CD4-positive, alpha-beta T cell treated with Interleukin-1 beta for 1 hour (primary cell): ENCODE results near the gene C10orf71.

Source experiments
- DNase-seq, 2 donors: peaks; one replicate each; pipeline ENCODE4 v3.0.0-alpha.2; 2020 to 2022

C10orf71 gene

DNA sequence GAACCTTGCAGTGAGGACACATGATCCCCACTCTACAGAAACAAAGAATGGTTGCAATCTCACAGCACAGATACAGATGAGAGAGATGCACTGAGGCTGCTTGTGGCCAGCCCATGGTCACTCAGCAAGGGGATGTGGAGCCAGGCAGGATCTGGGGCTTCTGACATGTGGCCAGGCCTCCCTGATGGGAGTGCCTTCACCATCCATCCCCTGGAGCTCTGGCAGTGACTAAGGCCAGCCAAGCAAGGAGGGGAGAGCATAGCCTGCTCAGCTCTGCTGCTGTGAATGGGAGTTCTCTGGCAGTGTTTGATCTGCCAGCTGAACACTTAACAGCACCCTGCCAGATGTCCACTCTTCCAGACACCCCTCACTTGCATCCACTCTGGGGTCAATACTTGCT, 19.8 kb downstream of the C10orf71 start:
- DNase-seq: no peak

- DNase-seq: no peak
Measured at GRCh38 chr10:49319206-49319605, 20.2 kb downstream of the C10orf71 start.

DNA sequence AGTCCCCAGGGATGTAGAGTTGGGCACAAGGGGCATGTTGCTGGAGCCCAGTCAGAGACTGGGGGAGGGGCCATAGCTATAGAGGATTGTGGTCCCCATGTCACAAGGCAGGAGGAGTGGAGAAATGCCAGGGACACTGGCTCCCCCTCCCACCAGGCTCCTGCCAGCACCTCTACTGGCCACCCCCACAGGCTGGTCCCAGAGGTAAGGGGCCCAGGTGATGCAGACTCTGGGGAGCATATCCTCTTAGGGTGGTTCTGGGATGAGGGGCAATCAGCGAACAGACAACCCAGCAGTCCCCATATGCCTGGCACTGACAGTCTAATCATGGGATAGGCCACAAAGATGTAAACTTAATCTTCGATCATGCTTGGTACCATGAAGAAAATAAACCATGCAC, 21.2 kb downstream of the C10orf71 start:
- DNase-seq: no peak

GRCh38 chr10:49321021-49321420, 22.1 kb downstream of the C10orf71 start:
- no peak for DNase-seq

DNA sequence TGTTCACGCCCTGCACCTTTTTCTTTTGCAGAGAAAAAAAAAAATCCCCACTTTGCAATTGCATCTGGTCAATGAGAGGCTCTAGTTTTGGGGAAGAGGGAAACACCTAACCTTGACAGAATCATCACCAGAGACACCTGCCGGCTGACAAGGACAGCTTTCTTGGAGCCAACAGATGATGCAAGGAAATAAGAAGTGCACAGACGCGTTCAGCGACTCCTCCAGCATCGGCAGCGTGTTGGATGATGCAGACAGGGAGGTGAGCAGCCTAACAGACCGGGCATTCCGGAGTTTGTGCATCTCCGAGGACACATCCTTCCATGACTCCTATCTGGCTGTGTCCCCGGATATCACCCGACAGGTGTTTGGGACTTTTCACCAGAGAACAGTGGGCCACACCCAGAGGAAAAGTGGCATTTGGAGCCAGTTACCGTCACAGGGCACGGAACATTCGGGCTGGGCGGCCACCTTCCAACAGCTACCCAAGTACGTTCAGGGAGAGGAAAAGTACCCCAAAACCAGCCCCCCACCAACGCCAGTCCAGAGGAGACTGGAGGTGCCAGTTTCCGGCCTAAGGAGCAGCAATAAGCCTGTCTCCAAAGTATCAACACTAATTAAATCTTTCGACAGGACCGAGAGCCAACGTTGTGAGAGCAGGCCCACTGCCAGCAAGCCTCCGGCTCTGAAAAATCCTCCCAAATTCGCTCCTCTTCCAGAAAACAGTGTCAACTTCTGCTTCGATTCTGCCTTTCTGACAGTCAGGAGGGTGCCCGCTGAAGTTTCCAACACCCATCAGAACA, 23.6 kb downstream of the C10orf71 start:
- DNase-seq: no peak

- DNase-seq: no peak
Measured at GRCh38 chr10:49323171-49323895, 24.4 kb downstream of the C10orf71 start.

- no peak for DNase-seq
Measured at GRCh38 chr10:49323896-49324270, 24.9 kb downstream of the C10orf71 start.

DNA sequence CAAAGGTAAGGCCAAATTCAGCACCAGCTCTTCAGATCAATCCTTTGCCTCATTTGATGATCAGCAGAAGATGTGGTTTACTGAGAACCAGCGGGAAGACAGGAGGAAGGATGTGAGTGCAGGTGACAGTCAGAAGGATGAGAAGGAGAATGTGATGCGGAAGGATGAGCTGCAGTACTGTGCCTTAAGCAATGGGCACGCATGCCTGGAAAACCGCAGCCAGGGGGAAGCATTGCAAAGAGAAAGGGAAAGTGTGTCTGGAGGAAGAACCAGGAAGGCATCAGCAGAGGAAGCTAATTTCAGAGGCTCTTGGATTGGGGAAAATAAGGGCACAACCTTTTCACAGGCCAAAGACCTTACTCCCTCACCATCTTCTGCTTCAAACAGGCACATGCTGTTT, 25.7 kb downstream of the C10orf71 start:
- DNase-seq: no peak

DNA sequence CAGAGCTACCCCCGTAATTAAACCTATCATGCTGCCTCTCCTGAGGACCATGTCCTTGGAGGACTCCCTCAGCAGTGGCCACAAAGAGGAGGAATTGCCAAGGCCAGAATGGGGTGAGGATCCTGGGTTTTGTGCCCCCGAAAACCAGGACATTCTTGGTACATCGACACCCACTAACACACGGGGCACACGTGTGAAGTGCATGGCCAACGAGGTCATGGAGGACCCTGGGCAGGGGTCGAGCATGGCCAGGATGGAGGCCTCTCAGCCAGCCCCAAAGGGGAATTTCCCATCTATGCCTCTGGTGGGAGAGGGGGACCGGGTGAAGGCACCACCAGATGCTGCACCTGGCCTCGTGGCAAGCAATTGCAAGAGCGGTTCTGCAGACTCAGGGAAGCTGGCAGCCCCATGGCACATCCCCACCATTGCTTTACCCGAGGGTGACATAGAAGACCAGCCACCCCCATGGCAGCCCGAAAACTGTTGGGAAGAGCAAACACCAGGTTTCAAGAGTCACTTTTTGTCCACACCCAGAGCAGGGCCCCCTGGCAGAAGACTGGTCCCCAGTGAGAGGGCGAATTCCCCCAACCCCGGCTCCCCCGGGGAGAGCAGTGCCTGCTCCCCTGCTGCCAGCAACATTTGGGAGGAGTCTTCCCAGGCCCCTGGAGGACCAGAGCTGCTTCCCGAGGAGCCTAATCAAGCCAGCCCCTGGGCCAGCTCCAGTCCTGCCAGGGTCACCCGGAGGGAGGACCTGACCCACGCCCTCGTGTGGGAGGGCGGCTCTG, 26.4 kb downstream of the C10orf71 start:
- DNase-seq: no peak

DNA sequence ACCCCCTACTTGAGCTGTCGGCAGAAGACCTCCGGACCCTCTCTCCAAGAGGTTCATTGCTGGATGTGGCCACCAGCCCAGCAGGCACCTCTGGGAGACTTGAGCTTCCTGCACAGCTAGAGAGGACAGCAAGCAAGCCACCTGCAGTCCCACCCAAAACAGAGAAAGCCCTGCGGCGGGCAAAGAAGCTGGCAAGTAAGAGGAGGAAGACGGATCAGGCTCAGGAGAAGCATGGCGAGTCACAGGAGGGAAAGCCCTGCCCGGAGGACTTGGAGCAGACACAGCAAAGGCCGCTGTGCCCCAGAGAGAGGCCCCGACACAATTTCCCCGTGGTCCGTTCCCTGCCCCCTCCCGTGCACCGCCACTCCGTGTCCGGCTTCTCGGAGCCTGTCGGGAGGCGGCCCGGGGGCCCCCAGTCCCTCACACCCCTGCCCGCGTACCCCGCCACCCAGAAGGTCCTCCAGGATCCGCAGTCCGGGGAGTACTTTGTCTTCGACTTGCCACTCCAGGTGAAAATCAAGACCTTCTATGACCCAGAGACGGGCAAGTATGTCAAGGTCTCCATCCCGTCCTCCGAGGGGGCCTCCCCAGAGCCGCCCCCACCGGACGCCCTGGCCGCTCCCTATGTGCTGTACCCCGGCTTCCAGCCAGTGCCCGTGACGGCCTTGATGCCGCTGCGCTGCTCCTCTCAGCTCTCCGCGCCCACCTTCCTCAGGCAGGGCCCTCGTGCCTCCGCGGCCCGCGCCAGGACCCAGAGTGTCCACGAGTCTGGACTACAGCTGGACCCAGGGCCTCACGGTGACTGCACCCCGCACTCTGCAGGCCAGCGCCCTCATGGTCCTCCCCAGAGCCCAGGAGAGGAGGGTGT, 27.2 kb downstream of the C10orf71 start:
- DNase-seq: no peak

- no peak for DNase-seq
Measured at GRCh38 chr10:49327036-49327813, 28.3 kb downstream of the C10orf71 start.

GRCh38 chr10:49328401-49329145, 29.6 kb downstream of the C10orf71 start:
- DNase-seq: no peak

DNA sequence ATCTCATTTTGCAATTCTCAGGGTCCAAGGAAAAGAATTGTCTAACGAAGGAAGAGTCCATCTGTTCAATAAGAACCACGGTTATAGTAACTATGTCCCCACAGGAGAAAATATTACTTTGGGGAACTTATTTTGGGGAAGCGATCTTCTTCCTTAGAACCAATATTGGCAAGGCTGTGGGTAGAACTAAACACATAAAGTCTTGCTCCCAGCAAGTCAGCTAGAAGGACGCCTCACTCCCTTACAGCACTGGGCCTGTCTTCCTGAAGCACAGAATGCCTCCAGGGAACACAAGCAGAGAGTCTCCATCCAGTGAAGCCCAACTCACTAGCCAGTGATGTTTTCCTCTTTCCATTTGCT, 30.2 kb downstream of the C10orf71 start:
- DNase-seq: no peak

DNA sequence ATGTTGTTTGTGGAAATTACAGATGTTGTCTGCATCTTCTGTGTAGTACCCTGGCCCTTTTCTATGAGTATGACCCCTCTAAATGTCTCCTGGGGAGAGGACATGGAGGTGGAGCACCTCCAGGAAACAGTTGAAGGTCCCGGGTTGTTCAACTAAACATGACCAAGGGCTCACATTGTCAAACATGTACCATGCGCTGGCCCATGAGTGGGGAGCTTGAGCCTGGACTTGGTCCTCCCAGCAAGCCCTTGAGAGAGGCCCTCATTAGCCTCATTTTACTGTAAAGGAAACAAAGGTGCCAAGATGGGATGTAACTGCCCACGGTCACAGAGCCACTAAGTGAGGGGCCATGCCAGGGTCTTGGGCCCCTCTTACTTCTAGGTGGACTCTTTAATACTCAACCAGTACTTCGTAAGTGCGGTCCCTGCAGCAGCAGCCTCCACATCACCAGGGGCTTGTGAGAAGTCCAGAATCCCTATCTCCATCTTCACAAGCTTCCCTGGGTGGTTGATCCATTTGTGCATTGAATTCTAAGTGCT, 31.2 kb downstream of the C10orf71 start:
- no peak for DNase-seq

DNA sequence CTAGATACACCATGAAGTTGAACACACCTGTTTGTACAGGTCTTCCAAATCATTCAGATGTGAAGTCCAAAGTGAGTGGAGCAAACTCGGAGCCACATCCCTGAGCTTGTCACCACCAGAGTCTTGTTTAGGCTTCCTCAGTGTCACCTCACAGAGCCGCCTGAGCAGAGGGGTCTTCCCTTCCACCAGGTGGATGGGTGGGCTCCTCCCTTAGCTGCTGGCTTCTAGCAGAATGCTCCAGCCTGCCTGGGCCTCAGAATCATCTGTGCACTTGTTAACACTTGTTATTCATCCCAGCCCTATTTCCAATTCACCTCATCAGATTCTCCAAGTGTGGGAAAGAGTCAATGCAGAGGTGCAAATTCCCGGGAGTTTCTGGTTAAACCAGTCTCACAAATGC, 32.5 kb downstream of the C10orf71 start:
- no peak for DNase-seq

- DNase-seq: no peak
Measured at GRCh38 chr10:49332333-49332732, 33.4 kb downstream of the C10orf71 start.

DNA sequence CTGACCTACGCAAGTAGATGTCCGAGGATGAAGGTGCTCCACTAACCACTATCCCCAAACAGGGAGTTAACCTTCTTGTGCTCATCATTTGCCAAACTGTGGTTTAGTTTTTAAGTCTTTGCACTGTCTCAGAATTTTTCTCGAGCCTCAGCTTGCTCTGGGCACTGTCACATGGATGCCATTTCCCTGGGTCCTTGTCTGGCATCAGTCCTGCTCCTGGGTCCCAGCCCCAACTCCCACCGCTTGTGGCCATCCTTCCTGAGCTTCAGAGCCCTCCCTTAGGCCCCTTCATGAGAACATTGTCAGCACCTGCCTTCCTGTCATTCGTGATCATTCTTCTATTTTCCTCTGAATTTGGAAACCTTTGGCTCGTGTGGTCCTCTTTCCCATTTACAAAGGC, 33.8 kb downstream of the C10orf71 start:
- DNase-seq: no peak

DNA sequence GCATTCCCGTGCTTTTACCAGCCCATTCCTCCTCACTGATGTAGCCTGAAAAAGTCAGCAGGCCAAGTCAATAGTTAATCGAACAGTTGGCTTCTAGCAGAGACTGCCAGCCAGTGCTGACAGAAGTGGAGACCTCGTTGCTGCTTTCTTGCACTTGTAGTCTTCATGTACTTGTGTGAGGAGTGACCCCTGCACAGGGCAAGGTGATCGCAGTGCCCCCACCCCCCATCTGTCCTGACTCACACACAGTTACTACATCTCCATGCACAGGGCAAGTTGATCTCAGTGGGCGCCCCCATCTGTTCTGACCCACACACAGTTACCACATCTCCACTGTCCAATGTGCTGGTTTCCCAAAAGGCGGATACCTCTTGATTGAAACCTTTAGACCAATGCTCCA, 34.2 kb downstream of the C10orf71 start:
- DNase-seq: no peak

DNA sequence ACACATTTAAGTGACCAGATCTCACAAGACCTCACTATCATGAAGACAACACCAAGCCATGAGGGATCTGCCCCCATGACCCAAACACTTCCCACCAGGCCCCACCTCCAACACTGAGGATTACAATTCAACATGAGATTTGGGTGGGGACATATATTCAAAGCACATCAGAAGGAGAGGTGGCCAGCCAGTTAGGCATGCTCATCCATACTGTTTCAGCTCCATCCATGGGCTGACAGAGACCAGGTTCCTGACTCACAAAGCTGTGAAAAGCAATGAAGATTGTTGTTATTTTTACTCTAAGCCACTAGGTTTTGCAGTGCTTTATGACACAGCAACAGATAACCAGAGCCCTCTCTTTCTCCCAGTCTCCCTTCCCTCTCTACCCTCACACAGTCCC, 36.0 kb downstream of the C10orf71 start:
- no peak for DNase-seq

GRCh38 chr10:49335364-49335972, 36.5 kb downstream of the C10orf71 start:
- DNase-seq: no peak
